SK-N-MC (cell line): ENCODE measurements around the gene ERG28.

Experiments
- EZH2 ChIP-seq: fragments of 200-600 bp; sonication (generic); IDR thresholded peaks from one replicate; pipeline ENCODE4 v1.6.1; 2017; ENCODE audit warnings: antibody characterized with exemption
- POLR2AphosphoS5 ChIP-seq: IDR thresholded peaks from 2 replicates; pipeline ENCODE4 v1.6.1; 2012; ENCODE audit warnings: mild to moderate bottlenecking, low read depth, low read length, borderline replicate concordance

DNA sequence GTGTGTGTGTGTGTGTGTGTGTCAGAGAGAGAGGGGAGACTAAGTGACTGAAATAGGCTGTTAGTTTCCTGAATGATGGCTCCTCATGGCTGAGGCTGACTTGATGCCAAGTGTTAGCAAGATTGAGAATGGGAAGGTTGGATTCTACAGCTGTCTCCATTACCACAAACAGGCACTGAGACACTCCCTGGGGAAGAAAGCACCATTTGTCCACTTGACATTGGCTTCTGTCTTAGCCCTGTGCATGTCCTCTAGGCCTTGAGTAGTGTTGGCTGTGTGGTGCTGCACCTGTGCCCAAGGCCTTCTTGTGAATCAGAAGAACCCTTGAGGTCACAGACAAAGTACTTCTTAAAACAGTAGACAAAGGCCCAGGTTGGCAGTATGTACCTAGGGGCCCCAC is 15.6 kb downstream of the ERG28 start:
- TF ChIP-seq EZH2 (no peak), POLR2AphosphoS5 (no peak)
